WTC11 (cell line): ENCODE data around the gene SF3B2.

Experiments used
- ATF1 ChIP-seq: sonication (generic); formaldehyde crosslinking; IDR thresholded peaks from 2 replicates; pipeline ENCODE4 v1.8.1; 2023; ENCODE audit warnings: mild to moderate bottlenecking, moderate library complexity, missing genetic modification reagents
- ETV6 ChIP-seq: sonication (generic); formaldehyde crosslinking; IDR thresholded peaks from 2 replicates; pipeline ENCODE4 v1.8.1; 2022; ENCODE audit warnings: mild to moderate bottlenecking, missing genetic modification reagents
- FOXJ3 ChIP-seq: sonication (generic); formaldehyde crosslinking; IDR thresholded peaks from 2 replicates; pipeline ENCODE4 v1.9.0; 2021; ENCODE audit warnings: missing genetic modification reagents, mild to moderate bottlenecking, borderline replicate concordance
- NR1H2 ChIP-seq: sonication (generic); formaldehyde crosslinking; IDR thresholded peaks from 2 replicates; pipeline ENCODE4 v1.9.0; 2021; ENCODE audit warnings: mild to moderate bottlenecking, moderate library complexity, missing genetic modification reagents
- NR2C2 ChIP-seq: sonication (generic); formaldehyde crosslinking; IDR thresholded peaks from 2 replicates; pipeline ENCODE4 v1.8.0; 2022; ENCODE audit warnings: mild to moderate bottlenecking, missing genetic modification reagents
- NR3C1 ChIP-seq: sonication (generic); formaldehyde crosslinking; conservative IDR thresholded peaks from 2 replicates; pipeline ENCODE4 v1.8.1; 2023; ENCODE audit warnings: low read depth, mild to moderate bottlenecking, missing genetic modification reagents
- TEAD4 ChIP-seq: sonication (generic); formaldehyde crosslinking; IDR thresholded peaks from 2 replicates; pipeline ENCODE4 v1.8.0; 2022; ENCODE audit warnings: mild to moderate bottlenecking, missing genetic modification reagents
- TF ChIP-seq, protein P1 (sequence below): fragments of 200-600 bp; IDR thresholded peaks from 2 replicates; pipeline ENCODE4 v1.8.0; 2022; ENCODE audit warnings: antibody characterized with exemption
- TF ChIP-seq, protein P2 (sequence below): sonication (generic); formaldehyde crosslinking; IDR thresholded peaks from 2 replicates; pipeline ENCODE4 v1.8.1; 2022; ENCODE audit warnings: low read depth, mild to moderate bottlenecking, moderate library complexity, missing genetic modification reagents, borderline replicate concordance
- TF ChIP-seq, protein P3 (sequence below): sonication (generic); formaldehyde crosslinking; IDR thresholded peaks from 2 replicates; pipeline ENCODE4 v1.8.0; 2023; ENCODE audit warnings: missing genetic modification reagents, mild to moderate bottlenecking, borderline replicate concordance
- TF ChIP-seq, protein P4 (sequence below): sonication (generic); formaldehyde crosslinking; conservative IDR thresholded peaks from 2 replicates; pipeline ENCODE4 v1.8.1; 2022; ENCODE audit warnings: mild to moderate bottlenecking, missing genetic modification reagents
- TF ChIP-seq, protein P5 (sequence below): fragments of 250-450 bp; sonication (Bioruptor Pico); conservative IDR thresholded peaks from 2 replicates; pipeline ENCODE4 v1.9.0; 2021; ENCODE audit warnings: mild to moderate bottlenecking

DNA sequence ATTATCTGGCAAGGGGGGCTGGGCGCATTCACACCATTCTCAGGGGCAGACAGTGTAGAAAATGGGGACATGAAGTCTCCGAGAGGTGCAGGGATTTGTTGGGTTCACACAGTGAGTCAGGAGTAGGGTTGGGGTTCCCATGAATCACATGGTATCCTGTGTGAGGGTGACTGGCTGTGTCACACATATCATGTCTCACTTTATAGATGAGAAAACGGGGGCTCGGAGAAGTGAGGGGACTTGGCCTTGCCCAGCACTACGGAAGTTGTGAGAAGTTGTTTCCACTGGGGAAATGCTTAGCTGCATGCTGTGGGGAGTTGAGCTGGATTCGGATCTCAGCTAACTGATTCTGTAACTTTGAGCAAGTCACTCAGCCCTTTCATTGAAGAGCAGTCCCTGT is 7.4 kb upstream of the SF3B2 start:
- TF ChIP-seq NR1H2 (CRISPR knock-in tag) (no peak), NR3C1 (CRISPR knock-in tag) (no peak), ETV6 (CRISPR knock-in tag) (no peak), FOXJ3 (no peak), ATF1 (CRISPR knock-in tag) (no peak), TEAD4 (CRISPR knock-in tag) (no peak), NR2C2 (CRISPR knock-in tag) (no peak)
- TF ChIP-seq, protein P1, sequence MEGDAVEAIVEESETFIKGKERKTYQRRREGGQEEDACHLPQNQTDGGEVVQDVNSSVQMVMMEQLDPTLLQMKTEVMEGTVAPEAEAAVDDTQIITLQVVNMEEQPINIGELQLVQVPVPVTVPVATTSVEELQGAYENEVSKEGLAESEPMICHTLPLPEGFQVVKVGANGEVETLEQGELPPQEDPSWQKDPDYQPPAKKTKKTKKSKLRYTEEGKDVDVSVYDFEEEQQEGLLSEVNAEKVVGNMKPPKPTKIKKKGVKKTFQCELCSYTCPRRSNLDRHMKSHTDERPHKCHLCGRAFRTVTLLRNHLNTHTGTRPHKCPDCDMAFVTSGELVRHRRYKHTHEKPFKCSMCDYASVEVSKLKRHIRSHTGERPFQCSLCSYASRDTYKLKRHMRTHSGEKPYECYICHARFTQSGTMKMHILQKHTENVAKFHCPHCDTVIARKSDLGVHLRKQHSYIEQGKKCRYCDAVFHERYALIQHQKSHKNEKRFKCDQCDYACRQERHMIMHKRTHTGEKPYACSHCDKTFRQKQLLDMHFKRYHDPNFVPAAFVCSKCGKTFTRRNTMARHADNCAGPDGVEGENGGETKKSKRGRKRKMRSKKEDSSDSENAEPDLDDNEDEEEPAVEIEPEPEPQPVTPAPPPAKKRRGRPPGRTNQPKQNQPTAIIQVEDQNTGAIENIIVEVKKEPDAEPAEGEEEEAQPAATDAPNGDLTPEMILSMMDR = no peak
- TF ChIP-seq, protein P2, sequence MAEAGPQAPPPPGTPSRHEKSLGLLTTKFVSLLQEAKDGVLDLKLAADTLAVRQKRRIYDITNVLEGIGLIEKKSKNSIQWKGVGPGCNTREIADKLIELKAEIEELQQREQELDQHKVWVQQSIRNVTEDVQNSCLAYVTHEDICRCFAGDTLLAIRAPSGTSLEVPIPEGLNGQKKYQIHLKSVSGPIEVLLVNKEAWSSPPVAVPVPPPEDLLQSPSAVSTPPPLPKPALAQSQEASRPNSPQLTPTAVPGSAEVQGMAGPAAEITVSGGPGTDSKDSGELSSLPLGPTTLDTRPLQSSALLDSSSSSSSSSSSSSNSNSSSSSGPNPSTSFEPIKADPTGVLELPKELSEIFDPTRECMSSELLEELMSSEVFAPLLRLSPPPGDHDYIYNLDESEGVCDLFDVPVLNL (CRISPR knock-in tag) = no peak
- TF ChIP-seq, protein P3, sequence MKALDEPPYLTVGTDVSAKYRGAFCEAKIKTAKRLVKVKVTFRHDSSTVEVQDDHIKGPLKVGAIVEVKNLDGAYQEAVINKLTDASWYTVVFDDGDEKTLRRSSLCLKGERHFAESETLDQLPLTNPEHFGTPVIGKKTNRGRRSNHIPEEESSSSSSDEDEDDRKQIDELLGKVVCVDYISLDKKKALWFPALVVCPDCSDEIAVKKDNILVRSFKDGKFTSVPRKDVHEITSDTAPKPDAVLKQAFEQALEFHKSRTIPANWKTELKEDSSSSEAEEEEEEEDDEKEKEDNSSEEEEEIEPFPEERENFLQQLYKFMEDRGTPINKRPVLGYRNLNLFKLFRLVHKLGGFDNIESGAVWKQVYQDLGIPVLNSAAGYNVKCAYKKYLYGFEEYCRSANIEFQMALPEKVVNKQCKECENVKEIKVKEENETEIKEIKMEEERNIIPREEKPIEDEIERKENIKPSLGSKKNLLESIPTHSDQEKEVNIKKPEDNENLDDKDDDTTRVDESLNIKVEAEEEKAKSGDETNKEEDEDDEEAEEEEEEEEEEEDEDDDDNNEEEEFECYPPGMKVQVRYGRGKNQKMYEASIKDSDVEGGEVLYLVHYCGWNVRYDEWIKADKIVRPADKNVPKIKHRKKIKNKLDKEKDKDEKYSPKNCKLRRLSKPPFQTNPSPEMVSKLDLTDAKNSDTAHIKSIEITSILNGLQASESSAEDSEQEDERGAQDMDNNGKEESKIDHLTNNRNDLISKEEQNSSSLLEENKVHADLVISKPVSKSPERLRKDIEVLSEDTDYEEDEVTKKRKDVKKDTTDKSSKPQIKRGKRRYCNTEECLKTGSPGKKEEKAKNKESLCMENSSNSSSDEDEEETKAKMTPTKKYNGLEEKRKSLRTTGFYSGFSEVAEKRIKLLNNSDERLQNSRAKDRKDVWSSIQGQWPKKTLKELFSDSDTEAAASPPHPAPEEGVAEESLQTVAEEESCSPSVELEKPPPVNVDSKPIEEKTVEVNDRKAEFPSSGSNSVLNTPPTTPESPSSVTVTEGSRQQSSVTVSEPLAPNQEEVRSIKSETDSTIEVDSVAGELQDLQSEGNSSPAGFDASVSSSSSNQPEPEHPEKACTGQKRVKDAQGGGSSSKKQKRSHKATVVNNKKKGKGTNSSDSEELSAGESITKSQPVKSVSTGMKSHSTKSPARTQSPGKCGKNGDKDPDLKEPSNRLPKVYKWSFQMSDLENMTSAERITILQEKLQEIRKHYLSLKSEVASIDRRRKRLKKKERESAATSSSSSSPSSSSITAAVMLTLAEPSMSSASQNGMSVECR (CRISPR knock-in tag) = no peak
- TF ChIP-seq, protein P4, sequence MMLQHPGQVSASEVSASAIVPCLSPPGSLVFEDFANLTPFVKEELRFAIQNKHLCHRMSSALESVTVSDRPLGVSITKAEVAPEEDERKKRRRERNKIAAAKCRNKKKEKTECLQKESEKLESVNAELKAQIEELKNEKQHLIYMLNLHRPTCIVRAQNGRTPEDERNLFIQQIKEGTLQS (CRISPR knock-in tag) = no peak
- TF ChIP-seq, protein P5, sequence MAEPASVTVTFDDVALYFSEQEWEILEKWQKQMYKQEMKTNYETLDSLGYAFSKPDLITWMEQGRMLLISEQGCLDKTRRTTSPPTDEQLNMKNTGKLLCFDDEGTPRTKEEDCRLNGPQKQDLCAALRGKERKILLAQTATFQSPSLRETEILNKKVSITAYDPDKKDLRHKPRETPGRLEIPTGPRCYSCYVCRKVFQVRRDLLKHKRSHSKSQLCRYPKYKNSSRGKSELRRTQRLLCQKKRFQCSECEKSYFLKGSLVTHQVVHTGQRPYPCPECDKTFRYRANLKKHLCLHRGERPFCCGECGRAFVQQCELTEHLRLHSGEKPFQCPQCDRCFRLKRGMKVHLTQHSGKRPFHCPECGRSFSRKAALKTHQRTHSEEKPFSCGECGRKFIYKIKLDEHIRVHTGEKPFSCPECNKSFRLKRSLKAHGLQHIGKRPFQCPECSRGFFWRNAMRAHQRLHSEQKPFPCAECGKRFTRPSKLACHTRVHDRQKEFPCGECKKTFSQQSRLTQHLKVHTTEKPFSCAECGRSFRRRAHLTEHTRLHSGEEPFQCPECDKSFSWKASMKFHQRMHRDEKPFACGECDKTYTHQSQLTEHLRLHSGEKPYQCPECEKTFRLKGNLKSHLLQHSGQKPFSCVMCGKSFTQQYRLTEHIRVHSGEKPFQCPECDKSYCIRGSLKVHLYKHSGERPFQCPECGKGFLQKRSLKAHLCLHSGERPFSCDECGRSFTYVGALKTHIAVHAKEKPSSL (CRISPR knock-in tag) = no peak
